CD4-positive, alpha-beta T cell treated with Interleukin-21 for 1 hour (primary cell): ENCODE measurements around the gene LRP2.
"Not testable (repeated sequence)": the region's sequence is repeated elsewhere in the genome, so short reads cannot be mapped to it uniquely, and the experiment has no call there.

ENCODE experiments used
- DNase-seq: peaks from one replicate; pipeline ENCODE4 v3.0.0-alpha.2; 2020

Gene LRP2

GRCh38 chr2:169362118-169362893 is at the start of gene LRP2:
TSS of gene LRP2 (minus strand) at chr2:169362534. CDS start at chr2:169362399, 135 bp downstream.
- peak; percentile 22 for DNase-seq

GRCh38 chr2:169406891-169407290 is 44.6 kb upstream of the LRP2 start:
- no peak for DNase-seq

GRCh38 chr2:169399491-169399890 is 37.2 kb upstream of the LRP2 start:
- not testable (repeated sequence) for DNase-seq

GRCh38 chr2:169397697-169398096 is 35.4 kb upstream of the LRP2 start:
- no peak for DNase-seq

GRCh38 chr2:169395821-169396374 is 33.6 kb upstream of the LRP2 start:
- DNase-seq = no peak

- no peak for DNase-seq
Measured at GRCh38 chr2:169393068-169393590, 30.8 kb upstream of the LRP2 start.

- DNase-seq = no peak
Measured at GRCh38 chr2:169391236-169391635, 28.9 kb upstream of the LRP2 start.

- no peak for DNase-seq
Measured at GRCh38 chr2:169388161-169388560, 25.8 kb upstream of the LRP2 start.

- no peak for DNase-seq
Measured at GRCh38 chr2:169386722-169387121, 24.4 kb upstream of the LRP2 start.

GRCh38 chr2:169384816-169385215 is 22.5 kb upstream of the LRP2 start:
- DNase-seq = no peak

- no peak for DNase-seq
Measured at GRCh38 chr2:169372561-169372960, 10.2 kb upstream of the LRP2 start.

- no peak for DNase-seq
Measured at GRCh38 chr2:169366066-169366465, 3.7 kb upstream of the LRP2 start.

GRCh38 chr2:169365029-169365480 is 2.7 kb upstream of the LRP2 start:
- peak; percentile 19 for DNase-seq

GRCh38 chr2:169363560-169364150 is 1.3 kb upstream of the LRP2 start:
- peak; percentile 45 for DNase-seq

GRCh38 chr2:169362894-169363559 is 693 bp upstream of the LRP2 start:
- no peak for DNase-seq

GRCh38 chr2:169361706-169362117 is 622 bp downstream of the LRP2 start:
- DNase-seq = no peak

- no peak for DNase-seq
Measured at GRCh38 chr2:169360984-169361705, 1.2 kb downstream of the LRP2 start.

- no peak for DNase-seq
Measured at GRCh38 chr2:169358016-169358415, 4.3 kb downstream of the LRP2 start.

GRCh38 chr2:169354244-169354643 is 8.1 kb downstream of the LRP2 start:
- DNase-seq = no peak

GRCh38 chr2:169351725-169352124 is 10.6 kb downstream of the LRP2 start:
- no peak for DNase-seq

- no peak for DNase-seq
Measured at GRCh38 chr2:169349535-169349934, 12.8 kb downstream of the LRP2 start.

GRCh38 chr2:169348321-169349024 is 13.9 kb downstream of the LRP2 start:
- DNase-seq = no peak
